AML-193 (cell line): Measurements from ENCODE around the gene LIPK.

Experiments
- DNase-seq, 2 experiments: peaks; one replicate each; lab custom pipeline; 2025; lab: John Stamatoyannopoulos, UW

Gene LIPK

DNA sequence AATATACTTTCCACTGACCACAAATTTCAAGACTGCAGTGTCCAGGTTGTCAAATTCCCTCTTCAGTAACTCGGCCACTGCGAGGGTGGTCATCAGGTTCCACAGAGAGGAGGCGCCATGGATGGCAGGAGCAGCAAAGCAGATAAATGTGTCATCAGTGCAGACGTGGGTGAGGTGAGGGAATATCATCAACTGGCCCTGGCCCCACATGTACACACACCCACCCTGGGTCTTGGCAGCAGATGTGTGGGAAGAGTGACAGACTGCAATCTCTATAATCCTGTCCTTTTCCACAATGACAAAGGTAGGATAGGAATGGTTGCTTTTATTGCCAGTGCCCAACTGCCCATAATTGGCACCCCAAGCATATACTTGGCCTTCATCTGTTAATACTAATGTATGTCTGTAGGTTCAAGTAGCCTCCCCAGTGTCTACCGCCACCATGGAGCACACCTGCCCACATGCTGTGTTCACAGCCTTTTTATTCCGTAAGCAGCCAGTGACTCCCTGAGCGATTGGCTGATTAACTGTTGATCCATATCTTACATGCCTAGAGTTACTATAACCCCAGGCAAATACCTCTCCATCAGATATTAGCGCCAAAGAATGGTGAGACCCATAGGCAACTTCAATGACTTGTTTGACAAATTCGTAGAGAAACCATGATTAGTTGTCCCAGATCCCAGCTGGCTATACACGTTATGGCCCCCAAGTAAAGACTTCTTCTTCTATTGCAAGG, 80.2 kb downstream of the LIPK start:
- DNase-seq = no peak

DNA sequence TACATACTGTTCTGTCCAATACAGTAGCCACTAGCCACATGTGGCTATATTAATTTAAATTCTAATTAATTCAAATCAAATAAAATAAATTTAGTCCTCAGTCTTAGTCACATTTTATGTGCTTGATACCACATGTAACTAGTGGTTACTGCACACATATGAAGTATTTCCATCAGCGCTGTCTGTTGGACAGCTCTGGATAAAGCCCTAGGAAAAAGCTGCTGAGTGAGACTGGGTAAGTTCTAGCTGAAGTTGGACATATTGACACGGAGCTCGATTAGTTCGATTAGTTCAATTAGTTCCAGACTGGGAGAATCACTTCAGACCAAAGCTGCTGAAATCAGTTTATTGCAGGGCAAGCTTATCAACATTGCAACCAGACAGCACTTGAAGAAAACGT, 81.4 kb downstream of the LIPK start:
- no peak for DNase-seq

DNA sequence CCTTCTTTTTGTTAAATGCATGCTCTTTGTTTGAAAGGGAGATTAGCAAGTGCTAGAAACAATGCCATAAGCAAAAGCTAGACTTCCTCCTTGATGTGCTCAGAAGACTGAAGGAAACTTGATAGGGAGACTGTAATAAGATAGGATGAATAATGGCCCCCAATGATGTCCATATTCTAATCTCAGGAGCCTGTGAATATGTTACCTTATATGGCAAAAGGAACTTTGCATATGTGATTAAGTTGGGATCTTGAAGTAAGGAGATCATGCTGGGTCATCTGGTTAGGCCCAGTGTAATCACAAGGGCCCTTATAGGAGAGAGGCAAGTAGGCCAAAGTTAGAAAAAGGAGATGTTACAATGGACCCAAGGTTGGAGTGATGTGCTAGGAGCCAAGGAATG, 82.9 kb downstream of the LIPK start:
- DNase-seq = no peak

DNA sequence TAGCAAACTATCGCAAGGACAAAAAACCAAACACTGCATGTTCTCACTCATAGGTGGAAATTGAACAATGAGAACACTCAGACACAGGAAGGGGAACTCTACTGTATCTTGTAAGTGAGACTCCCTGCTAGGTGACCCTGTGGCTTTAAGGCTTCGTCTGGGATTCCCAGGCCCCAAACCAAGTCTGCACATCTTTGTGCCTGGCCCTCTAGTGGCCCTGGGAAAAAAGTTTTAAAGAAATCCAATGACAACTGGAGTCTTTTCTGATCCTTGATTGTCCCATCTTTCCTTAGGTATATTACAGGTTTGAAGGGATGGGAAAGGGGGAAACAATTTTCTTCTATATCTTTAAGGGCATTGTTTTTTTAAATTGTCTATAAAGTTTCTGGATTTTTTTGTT, 85.9 kb downstream of the LIPK start:
- peak; percentile 11 to 22 for DNase-seq

DNA sequence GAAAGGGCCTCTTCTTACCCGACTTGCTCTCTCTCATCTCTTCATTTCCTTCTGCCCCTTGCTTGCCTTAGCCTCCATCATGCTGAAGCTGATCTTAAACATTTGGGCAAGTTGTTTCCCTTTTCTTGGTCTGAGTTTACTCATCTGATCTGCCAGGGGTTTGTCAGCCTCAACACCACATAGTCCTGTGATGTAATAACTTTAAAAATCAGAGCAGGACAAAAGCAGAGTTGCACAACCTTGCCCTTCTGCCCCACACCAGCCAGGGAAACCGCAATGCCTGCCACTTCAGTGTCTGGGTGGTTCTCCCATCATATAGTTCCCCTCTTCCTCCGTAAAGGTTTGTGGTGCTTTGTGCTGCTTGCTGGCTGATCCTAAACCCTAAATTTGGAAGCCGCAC, 86.6 kb downstream of the LIPK start:
- DNase-seq = peak; percentile 89 to 91

DNA sequence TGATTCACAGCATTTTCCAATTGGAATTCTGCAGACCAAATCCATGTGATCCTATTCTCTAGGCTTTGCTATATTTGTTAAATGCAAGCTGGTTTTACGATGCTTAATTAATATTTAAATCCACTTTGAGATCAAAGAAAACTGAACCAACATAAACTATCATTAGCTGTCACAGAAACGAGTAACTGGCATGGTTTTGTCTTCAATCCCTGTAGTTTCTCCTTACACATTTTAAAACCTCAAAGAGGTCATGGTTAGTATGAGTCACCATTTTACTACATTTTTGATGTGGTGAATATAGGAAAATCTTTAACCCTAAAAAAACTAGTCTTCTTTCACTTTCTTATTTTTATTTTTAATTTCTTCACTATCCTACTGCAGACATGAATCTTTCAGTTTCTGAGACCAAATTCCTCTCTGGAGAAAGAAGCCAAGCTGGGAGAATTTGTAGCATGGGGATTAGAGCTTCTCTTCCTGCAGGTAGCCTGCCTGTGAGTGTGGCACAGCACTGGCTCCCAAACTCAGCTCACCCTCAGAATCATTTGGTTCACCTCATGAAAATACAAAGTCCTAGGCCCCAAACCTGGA, 87.8 kb downstream of the LIPK start:
- DNase-seq = no peak

DNA sequence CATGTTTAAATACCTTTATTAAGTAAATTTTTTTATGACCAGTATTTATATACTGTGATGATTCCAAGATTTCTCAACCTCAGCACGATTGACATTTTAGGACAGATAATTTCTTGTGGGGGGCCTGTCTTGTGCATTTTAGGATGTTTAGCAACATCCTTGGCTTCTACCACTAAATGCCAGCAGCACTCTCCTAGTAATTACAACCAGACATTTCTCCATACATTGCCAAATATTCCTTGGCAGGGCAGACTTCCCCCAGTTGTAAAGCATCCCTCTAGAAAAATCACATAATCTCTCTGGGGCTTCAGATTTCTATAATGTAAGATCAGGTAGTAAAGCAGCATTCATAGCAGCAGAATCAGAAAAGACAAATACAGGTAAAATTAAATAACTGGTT, 88.7 kb downstream of the LIPK start:
- DNase-seq = no peak

DNA sequence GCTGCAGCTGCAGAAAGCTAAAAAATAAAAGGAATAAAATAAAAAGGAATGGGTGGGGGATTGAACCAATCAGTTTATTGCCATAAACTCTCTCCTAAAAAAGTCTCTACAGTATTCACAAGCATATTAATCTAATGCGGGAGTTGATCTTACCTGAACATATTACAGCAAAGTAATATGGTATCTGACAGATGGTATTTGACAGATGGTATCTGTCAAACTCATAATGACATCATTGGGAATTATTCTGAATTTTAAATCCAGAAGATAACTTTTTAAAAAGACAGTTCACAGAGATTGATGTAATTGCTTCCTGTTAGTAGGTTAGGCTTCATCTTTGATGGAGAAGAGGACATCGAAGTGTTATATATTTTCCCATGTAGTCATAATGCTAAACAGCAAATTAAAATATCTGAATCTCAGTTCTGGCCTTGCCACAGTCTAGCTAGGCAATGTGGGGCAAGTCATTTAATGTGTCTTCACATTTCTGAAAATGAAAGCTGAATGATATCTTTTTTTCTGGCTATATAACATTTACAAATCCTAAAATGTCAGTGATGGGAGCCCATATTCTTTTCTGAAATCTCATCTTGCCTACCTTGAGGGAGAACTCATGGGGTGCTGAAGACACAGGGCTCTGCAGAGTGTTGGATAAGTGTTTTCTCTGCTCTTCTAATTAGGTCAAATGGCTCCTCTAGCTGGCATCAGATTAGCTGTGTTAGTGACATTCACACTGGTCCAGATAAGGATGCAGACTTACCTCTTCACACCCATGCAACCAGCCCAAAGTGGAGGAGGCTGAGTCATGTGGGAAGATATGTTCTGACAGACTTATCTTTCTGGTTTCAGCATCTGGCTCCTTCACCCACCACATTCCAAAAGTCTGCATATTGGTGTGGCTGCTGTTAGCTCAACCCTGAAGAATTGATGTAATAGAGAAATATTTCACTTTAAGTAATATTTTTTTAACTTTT, 94.4 kb downstream of the LIPK start:
- no peak for DNase-seq
